GM21529 (cell line): Measurements from ENCODE around the gene RGS9.
"Not testable (repeated sequence)": the region's sequence is repeated elsewhere in the genome, so short reads cannot be mapped to it uniquely, and the experiment has no call there.

Experiments
- ATAC-seq: cut with Tn5 transposase; IDR thresholded peaks from one replicate; pipeline ENCODE4 v1.9.1; 2021; ENCODE audit not compliant: unreplicated experiment

RGS9 gene

DNA sequence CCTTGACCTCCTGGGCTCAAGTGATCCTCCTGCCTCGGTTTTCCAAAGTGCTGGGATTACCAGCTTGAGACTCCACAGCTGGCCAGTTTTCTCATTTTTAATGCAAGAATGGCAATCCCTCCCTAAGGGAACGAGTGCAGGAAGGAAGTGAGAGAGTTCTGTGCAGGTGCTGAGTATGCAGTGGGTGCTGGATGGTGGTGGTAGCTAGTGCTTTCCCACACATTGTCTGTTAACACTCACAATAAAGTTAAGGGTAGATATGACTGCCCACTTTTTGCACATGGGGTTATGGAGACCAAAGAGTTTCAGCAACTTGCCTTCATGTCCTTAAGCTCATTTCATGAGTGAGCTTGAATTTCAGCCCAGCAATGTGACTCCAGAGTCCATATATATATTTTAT is 18.5 kb downstream of the RGS9 start:
- ATAC-seq: peak; percentile 54

DNA sequence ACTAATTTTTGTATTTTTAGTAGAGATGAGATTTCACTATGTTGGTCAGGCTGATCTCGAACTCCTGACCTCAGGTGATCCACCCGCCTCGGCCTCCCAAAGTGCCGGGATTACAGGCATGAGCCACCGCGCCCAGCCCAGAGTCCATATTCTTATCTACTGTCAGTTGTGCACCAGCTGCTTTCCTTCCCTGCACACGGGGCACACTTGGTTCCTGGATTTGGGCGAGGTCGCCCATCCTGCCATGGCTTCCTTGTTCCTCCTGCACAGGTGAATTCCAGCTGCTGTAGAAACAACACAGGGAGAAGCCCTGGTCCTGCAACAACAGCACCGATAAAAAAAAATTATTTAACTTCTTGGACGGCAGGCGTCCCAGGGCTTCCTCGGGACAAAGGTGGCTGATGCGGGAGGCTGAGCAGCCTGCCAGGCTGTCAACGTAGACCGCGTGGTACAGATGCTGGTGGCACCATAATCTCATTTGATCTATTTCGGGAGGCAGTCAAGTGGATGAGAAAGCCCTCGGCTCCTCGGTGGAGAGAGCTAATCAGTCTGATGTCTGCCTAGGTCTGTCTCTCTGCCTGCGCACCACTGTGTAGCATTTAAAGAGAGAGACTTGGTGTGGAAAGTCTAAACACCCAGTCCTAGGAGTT is 19.1 kb downstream of the RGS9 start:
- no peak for ATAC-seq

DNA sequence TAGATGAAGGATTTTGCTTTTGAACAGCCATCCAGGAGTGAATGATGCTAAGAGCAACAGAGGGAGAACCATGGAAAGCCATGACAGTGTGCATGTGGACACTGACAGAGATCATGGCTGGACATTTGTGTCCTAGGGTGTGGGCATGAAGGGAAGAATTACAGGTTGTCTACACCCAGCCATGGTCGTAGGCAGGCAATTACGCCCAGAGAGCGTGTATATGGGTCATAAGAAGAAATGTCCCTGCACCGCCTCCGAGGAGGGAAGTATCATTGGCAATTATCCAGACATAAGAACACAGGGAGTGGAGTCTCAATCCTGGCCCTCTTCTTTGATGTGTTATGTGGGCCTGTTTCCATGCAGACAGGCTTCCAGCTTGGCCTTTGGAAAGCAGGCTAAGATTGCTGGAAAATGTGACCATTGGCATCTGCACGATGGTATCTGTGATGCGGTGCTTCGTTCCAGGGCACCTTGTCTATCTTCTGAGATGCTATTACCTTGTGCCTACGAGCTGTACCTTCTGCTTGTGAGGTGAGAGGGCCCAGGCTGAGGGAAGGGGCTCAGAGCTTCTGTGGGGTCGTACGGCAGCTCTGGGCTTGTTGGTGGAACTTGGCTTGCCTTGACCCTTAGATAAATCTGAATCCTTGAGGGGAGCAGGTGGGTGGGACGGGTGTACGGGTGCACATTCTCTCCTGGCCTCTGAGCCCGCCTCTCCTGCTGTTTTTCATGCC is 19.8 kb downstream of the RGS9 start:
- ATAC-seq: no peak

DNA sequence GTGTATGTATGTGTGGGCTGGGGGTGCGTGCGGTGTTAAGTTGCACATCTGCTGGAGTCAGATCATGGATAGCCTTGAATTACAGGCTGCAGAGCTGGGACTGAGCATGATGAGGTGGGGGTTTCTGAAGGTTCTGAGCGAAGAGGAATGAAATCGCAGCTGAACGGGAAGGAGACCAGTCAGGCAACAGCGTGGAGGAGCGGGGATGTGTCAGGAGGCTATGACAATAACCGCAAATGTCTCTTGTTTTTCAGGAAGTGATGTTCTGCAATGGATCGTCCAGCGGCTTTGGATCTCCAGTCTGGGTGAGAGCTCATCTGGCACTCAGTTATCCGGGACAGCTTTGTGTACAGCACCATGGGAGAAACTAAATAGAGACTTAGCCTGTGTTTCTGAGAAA is 20.9 kb downstream of the RGS9 start:
- ATAC-seq: no peak

DNA sequence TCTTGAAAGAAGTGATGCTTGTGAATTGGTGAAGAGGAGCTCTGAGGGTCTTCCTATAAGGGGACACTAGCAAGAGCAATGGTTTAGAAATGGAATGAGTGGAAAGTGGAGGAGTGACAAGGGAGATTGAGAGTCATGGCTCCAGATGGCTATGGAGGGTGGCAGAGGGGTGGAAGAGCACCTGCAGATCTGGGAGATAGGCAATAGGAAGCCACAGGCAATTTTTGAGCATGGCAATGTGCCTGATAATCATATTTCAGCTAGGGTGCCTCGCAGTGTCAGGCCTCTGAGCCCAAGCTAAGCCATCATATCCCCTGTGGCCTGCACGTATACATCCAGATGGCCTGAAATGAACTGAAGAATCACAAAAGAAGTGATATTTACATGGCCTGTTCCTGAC is 21.5 kb downstream of the RGS9 start:
- no peak for ATAC-seq

DNA sequence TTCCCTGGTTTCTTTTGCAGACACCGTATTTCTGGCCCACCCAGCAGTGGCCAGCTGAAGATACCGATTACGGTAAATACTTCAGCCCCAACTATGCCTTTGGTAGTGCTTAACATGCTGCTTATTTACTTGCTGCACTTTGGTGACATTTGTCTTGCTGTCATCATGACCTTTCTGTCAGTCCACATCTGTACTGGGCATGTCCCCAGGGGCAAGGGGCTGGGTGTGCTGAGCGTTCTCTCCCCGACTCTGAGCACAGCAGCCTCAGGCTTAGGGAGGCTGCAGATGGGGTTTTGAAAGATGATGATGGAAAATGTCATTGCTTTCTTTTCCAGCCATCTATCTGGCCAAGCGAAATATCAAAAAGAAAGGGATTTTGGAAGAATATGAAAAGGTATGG is 23.3 kb downstream of the RGS9 start:
- no peak for ATAC-seq

DNA sequence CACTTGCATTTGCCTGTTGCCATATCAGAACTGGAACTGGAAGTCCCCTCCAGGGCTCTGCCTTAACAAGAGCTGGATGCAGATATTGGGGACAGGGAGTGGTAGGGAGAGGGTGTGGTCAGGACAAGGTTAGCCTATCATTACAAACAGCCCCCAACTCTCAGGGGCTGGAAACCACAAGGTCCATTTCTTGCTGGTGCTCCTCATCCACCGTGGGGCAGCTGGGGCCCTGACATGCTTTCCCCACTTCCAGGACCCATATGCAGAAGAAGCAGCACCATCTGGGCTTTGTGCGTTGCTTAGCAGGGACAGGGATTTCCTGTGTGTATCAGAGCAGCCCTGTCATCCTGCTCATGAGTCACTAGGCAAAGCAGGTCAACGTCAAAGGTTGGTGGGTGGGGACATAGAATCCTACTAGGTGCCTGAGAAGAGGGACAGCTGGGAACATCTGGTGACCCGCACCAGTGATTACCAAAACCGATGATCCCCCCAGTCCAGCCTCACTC is 26.9 kb downstream of the RGS9 start:
- ATAC-seq: peak; percentile 97

DNA sequence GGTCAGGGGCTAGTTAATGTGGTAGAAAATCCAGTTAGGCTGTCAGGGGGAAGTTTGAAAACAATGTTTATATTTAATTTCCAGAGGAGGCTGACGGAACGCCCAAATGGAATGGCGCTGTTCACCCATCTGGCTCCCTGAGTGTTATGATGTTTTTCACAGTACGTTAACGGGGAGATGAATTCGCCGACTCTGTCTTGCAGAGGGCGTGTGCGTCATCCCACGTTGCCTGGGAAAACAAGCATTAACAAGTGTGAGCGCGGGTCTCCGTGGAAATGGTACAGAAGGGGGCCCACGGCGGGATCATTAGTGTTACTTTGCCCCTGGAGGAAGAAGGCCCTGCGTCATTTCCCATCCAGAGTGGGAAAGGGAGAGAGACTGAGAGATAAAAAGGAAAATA is 29.6 kb downstream of the RGS9 start:
- no peak for ATAC-seq

DNA sequence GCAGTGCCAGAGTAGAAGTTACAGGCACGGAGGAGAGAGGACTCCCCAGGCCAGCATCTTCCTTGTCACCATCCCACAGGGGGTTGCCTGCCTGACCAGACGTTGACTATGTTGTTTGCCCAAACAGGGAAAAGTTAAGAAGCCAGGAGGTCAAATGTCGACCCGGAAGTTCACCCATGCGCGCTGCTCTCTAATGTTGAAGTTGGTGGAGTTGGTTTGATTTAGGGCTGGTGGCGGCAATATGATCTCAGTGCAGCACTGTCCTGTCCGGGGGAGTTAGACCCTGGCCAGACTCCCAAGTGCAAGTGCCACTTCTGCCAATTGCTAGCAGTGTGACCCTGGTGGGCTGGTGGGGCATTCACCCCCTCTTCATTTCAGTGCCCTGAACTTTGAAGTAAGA is 30.4 kb downstream of the RGS9 start:
- no peak for ATAC-seq

DNA sequence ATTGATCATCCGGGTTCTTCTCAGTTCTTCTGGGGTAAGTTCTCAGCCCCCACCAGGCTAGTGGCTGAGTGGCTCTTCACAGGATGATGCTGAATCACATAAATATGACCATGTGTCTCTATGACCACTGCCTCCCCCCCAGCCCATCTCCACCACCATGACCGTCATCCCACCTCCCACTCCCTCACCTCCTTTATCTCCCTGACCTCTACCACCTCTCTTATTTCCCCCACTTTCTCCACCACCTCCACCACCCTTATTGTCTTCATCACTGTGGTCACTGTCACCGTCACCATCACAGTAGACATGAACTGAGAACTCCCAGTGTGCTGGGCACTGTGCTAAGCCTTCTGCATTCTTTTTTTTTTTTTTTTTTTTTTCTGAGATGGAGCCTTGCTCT is 32.5 kb downstream of the RGS9 start:
- ATAC-seq: no peak

DNA sequence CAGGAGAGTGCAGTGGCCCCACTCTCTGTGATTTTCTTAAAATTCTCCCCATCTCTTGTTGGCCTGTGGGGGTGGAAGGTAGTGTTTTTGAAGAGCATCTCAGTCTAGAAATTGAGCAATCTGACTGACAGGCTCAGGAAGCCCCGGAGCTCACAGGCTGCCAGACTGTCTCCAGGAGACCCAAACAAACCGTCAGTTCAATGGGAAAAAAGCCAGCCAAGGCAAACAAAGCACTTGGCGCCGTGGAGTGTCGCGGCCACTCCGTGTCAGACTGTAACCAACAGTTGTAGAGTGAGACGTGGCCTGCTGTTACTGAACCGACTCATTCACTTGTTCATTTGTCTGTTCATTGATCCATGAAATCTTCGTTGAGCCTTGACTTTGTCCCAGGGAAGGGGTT is 33.7 kb downstream of the RGS9 start:
- no peak for ATAC-seq

DNA sequence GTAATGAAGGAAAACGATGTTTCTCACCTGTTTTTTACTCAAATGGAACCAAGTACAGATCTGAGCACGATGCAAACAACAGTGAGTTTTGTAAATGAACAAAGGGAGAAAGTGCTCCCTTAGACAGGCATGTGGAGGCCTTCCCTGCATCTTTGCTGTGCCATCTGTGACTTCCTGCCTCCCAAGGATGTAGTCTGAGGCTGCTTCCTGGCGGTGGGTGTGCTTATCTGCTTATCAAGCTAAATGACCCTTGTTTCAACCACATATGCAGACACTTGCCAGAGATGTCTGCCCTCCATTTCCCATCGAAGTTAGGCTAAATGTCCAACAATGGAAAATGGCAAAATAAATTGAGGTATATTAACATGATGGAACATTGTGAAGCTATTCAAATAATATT is 34.6 kb downstream of the RGS9 start:
- ATAC-seq: no peak

DNA sequence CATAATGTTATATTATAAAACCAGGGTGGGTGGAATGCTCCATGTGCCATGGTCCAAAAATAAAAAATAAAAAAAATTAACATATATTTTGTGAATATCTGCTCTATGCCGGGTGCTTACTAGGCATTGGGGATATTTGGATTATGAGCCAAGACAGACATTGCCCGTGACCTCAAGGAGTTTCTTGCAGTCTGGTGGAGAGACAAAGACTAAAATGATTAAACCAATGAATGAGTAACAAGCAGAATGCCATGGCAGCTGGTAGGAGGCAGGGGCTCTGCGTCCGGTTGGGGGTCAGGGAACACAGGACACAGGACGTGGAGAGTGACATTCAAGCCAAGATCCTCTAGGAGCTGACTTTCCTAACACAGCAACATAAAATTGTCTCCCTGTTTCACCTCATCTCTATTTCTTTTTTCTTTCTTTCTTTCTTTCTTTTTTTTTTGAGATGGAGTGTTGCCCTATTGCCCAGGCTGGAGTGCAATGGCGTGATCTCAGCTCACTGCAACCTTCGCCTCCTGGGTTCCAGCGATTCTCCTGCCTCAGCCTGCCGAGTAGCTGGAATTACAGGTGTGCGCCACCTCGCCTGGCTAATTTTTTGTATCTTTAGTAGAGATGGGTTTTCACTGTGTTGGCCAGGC is 35.4 kb downstream of the RGS9 start:
- no peak for ATAC-seq

DNA sequence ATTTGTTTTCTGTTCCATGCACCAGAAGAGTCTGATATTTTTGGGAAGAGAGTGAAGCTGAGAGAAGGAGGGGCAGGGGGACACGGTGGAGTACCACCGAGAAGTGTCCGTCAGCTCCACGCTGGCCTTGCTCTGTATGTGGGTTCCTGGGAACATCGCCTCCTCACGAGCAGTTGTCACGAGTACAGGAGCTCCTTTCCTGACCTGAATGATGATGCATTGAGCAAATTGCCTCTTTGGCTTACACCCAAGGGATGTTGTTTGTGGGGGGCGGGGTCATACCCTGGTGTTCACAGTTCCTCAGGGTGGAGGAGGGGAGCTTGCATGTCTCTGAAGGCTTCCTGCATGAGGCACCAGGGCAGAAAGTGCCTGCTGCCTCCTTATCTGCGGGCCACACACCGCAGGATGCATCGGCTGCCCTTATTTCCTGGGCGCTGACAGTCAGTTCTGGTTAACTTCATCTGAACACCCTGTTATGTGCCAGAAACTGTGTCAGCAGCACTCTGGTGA is 36.2 kb downstream of the RGS9 start:
- ATAC-seq: no peak

DNA sequence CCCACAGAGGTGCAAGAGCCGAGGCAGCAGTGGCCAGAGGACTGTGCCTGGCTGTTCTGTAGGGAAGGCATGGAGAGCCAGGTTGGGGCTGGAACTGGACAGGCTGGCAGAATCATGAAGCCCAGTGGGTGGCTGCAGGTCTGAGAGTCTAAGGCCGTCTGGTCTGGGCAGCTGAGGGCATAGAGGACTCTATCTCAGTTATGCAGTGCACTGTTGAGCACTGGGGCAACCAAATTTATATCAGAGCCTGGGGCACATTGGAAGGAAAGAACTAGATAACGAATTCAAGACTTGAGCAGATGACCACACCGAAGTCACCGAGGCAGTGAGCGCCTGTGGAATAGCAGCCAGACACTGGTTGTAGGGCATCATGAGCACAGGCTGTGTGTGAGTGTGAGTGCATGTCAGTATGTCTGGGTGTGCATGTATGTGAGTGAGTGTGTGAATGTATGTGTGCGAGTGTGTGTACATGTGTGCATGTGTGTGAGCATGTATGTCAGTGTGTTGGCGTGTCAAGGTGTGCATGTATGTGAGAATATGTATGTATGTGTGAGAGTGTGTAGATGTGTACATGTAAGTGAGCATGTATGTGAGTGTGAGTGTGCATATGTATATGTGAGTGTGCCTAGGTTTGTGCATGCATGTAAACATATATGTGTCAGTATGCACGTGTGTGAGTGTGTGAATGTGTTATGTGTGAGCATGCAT is 37.0 kb downstream of the RGS9 start:
- ATAC-seq: no peak

DNA sequence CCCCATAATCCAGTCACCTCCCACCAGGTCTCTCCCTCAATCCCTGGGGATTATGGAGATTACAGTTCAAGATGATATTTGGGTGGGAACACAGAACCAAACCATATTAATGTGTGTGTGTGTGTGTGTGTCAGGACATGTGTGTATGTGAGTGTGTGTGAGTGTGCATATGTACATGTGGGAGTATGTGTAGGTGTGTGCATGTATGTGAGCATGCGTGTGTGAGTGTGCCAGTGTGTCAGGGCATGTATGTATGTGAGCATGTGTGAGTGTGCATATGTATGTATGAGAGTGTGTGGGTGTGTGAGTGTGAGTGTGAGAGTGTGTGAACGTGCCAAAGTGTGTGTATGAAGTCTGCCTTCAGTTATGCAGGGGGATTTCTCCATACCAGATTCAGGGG is 37.8 kb downstream of the RGS9 start:
- no peak for ATAC-seq

DNA sequence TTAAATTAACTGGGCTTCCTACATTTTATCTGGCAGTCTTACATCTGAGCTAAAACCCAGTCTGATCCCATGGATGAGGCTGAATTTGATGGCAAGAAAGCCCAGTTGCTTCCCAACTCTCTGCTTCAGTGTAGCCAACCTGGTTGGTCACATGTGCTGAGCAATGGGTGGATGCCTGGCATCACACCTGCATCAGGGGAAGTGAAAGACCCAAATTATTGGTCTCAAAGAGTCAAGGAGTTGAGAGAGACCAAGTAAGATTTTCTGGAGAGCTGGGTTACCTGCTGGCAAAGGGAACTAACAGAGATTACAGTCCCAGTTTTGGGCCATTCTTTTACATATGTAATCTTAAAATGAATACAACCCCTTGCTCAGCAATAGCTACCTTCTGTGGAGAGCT is 38.8 kb downstream of the RGS9 start:
- no peak for ATAC-seq

DNA sequence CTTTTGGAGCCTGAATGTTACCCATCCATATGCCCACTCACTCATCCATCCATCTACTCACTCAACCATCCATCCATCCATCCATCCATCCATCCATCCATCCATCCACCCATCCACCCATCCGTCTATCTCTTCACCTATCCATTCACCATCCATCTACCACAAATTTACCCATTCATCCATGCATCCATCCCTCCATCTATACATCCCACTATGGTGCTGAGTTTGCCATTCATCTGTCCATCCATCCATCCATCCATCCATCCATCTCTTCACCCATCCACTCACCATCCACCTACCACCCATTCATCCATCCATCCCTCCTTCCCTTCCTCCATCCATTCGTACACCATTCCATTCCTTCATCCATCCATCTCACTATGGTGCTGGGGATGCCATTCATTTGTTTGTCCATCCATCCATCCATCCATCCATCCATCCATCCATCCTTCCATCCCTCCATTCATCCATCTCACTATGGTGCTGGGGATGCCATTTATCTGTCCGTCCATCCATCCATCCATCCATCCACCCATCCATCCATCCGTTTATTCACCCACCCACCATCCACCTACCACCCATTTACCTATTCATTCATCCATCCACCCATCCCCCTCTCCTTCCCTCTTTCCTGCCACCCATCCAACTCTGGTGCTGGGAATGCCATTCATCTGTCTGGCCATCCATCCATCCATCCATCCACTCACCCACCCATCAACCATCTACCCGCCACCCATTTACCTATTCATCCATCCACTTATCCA is 39.7 kb downstream of the RGS9 start:
- ATAC-seq: no peak

DNA sequence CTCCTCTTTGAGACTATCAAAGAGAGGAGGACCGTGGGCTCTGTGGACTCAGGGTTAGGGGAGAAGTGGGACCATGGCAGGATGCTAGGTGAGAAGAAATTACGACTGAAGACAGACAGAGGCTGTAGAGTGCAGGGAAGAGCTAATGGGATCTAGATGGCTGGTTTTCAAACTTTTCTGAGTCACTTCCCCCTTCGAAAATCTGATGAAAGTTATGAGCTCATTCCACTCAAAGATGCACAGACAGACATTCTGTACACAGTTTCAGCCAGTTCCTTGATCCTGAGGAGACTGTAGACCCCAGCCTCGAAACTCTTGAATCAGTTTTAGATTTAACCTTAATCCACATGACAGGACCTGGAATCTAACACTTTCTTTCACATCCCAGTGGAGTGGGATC is 40.7 kb downstream of the RGS9 start:
- no peak for ATAC-seq

DNA sequence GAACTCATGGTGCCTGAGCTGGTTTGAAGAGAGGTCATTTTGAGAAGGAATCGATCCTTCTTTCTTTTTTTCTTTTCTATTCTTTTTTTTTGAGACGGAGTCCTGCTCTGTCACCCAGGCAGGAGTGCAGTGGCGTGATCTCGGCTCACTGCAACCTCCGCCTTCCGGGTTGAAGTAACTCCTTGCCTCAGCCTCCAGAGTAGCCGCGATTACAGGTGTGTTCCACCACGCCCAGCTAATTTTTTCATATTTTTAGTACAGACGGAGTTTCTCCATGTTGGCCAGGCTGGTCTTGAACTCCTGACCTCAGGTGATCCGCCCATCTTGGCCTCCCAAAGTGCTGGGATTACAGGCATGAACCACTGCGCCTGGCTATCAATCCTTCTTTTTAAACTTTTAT is 43.1 kb downstream of the RGS9 start:
- ATAC-seq: not testable (repeated sequence)

DNA sequence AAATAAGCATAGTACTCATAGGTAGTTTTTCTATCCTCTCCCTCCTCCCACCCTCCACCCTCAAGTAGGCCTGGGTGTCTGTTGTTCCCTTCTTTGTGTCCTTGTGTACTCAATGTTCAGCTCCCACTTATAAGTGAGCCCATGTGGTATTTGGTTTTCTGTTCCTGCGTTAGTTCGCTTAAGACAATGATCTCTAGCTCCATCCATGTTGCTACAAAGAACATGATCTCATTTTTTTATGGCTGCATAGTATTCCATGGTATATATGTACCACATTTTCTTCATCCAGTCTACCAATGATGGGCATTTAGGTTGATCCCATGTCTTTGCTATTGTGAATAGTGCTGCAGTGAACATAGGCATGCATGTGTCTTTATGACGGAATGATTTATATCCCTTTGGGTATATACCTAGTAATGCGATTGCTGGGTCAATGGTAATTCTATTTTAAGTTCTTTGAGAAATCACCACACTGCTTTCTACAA is 43.6 kb downstream of the RGS9 start:
- ATAC-seq: not testable (repeated sequence)
